ENCODE results near the gene KCNIP1. TPM values are rescaled to one million over a fixed set of nuclear protein-coding genes. Genes with fewer than 3 reads are reported as not detected.

The KCNIP1 gene
- total RNA-seq, 1 donor from 2014 or later = 5.3 TPM

DNA sequence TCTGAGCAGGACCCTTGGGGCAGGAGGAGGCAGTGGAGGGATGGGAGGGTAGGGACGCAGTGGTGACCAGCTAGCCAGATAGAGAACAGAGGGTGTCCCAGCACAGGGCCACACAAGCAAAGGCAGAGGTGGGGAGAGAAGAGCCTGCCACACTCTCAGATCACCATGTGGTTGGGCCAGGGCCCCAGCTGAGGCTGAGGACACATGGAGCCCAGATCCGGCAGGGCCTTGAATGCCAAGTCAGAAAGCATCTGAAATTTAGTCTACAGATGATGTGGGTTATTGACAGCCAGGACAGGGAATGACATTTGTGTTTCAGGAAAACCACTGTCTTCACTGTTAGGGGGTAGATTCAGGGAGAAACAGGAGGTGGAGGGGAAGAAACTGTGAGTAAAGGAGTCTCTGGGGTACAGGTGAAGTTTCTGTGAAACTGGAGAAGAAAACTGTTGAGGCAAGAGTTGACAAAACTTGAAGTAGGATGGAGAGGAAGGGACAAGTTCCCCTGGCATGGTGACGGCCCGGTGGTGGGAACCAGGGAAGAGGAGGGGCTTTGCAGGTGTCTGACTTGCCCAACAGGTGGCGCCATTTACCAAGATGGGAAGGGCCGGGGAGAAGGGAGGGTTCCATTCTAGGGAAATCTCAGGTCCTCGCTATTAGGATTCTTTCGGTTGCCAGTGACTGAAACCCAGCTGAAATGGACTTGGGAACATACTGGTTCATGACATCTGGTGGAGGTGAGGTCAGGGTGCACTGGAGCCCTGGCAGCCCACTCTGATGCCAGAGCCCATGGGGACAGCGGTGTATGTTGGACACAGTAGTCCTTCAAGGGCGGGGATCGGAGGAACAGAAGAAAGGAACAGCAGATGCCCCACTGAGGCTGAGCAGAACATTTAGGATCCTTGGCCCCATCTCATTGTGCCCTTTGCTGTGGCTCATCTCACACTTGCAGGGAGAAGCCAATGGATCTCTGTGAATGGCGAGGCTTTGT is 100.1 kb downstream of the KCNIP1 start:
- H3K9me3 Mint-ChIP-seq = no peaks in the 10 kb centered on the region
- no peak for DNase-seq (ENCODE audit: extremely low spot score, unreplicated experiment)
- no peaks in the 10 kb centered on the region for H3K36me3 Mint-ChIP-seq
- no peak overlapping the region for H3K4me3 Mint-ChIP-seq
- peaks cover 73% of the 10 kb centered on the region for H3K27me3 Mint-ChIP-seq
- H3K4me1 Mint-ChIP-seq (ENCODE audit: unreplicated experiment) = peaks cover 24% of the 10 kb centered on the region
- H3K27ac Mint-ChIP-seq = no peak overlapping the region
- TF ChIP-seq CTCF (conservative IDR thresholded peaks at IDR 0.05) = peak; percentile 82

DNA sequence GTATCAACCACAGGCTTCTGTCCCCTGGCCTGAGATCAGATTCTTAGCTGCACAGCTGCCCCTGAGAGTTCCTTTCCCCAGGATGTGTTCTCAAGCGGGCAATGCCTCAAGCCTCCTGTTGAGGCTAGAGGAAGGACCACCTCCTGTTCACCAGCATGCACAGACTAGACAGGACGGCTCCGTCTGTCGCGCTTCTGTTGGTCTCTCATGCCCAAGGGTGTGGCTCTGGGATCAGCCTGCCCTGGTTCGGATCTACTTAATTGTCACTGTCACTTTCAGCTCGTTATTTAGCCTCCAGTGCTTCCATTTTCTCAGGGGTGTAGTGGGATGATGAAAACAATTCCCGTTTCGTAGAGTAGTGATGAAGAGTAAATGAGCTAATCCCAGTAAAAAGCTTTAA is 103.1 kb downstream of the KCNIP1 start:
- H3K4me3 Mint-ChIP-seq = no peak overlapping the region
- H3K4me1 Mint-ChIP-seq (ENCODE audit: unreplicated experiment) = peaks cover 25% of the 10 kb centered on the region
- no peaks in the 10 kb centered on the region for H3K9me3 Mint-ChIP-seq
- TF ChIP-seq CTCF (conservative IDR thresholded peaks at IDR 0.05) = no peak
- no peak overlapping the region for H3K27ac Mint-ChIP-seq
- no peak for DNase-seq (ENCODE audit: extremely low spot score, unreplicated experiment)
- H3K27me3 Mint-ChIP-seq = peaks cover 58% of the 10 kb centered on the region
- H3K36me3 Mint-ChIP-seq = no peaks in the 10 kb centered on the region

GRCh38 chr5:170611449-170612090 is 107.8 kb downstream of the KCNIP1 start:
- no peak for TF ChIP-seq CTCF (conservative IDR thresholded peaks at IDR 0.05)
- Mint-ChIP-seq H3K4me1 (ENCODE audit: unreplicated experiment) (peaks cover 27% of the 10 kb centered on the region), H3K9me3 (no peaks in the 10 kb centered on the region), H3K36me3 (no peaks in the 10 kb centered on the region), H3K4me3 (no peak overlapping the region), H3K27me3 (peaks cover 53% of the 10 kb centered on the region), H3K27ac (no peak overlapping the region)
- DNase-seq (ENCODE audit: extremely low spot score, unreplicated experiment) = no peak

GRCh38 chr5:170612256-170612678 is 108.4 kb downstream of the KCNIP1 start:
- H3K27me3 Mint-ChIP-seq = peaks cover 52% of the 10 kb centered on the region
- DNase-seq (ENCODE audit: extremely low spot score, unreplicated experiment) = no peak
- no peak overlapping the region for H3K4me3 Mint-ChIP-seq
- no peaks in the 10 kb centered on the region for H3K9me3 Mint-ChIP-seq
- H3K27ac Mint-ChIP-seq = no peak overlapping the region
- H3K36me3 Mint-ChIP-seq = no peaks in the 10 kb centered on the region
- H3K4me1 Mint-ChIP-seq (ENCODE audit: unreplicated experiment) = peaks cover 20% of the 10 kb centered on the region
- TF ChIP-seq CTCF (conservative IDR thresholded peaks at IDR 0.05) = no peak

DNA sequence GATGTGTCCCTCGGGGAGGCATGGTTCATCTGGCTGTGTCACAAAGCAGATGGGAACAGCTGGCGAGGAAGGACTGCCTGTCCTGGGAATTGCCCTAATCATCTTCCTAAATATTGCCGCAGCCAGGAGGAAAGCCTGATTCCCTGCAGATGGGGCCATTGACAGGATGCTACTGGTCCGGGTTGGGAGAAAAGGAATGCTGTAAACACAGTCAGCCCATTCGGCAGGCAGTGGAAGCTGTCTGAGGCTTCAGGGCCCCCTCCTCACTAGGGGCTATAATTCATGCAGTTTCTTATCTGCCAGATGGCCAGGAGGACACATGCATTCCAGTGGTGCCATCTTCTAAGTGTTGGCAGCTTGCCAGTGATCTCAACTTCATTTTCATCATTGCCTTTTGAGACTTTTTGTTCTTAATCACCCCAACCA is 110.3 kb downstream of the KCNIP1 start:
- H3K27me3 Mint-ChIP-seq = peaks cover 54% of the 10 kb centered on the region

More for the DNA sequence above, 110.3 kb downstream of the KCNIP1 start:
- Mint-ChIP-seq H3K4me1 (ENCODE audit: unreplicated experiment) (peaks cover 24% of the 10 kb centered on the region), H3K4me3 (no peak overlapping the region), H3K27ac (no peak overlapping the region), H3K9me3 (no peaks in the 10 kb centered on the region), H3K36me3 (no peaks in the 10 kb centered on the region)
- no peak for TF ChIP-seq CTCF (conservative IDR thresholded peaks at IDR 0.05)
- DNase-seq (ENCODE audit: extremely low spot score, unreplicated experiment) = no peak

Measured in type B pancreatic cell (in vitro differentiated cells).